K562 (cell line): Measurements from ENCODE around the gene LENEP. TPM values are rescaled to one million over a fixed set of nuclear protein-coding genes. Genes with fewer than 3 reads are reported as not detected.

Source experiments
- ATAC-seq: fragments of 200-7000 bp; cut with Tn5 transposase; 3 replicates; pipeline ENCODE4 v1.9.1; 2020; ENCODE audit warnings: moderate library complexity
- BruUV-seq: library from RNA; stranded (reverse); fragments of 400-500 nt; replicated peaks from 2 replicates; lab custom pipeline; 2021; lab: Mats Ljungman, UMichigan
- CTCF ChIA-PET: fragments of 300-600 bp; formaldehyde crosslinking; extraction: SDS; loops from one replicate; lab custom pipeline; 2021; ENCODE audit warnings: low intra/inter-chr PET ratio; lab: Yijun Ruan, JAX
- POLR2A ChIA-PET: fragments of 300-600, 350-650 bp; sonication (Branson Sonifier 250); formaldehyde crosslinking; extraction: SDS; loops from one replicate; lab custom pipeline; 2021; ENCODE audit warnings: antibody characterized with exemption, inconsistent platforms; lab: Yijun Ruan, JAX
- DNase-seq, 4 experiments: peaks; one replicate each; pipeline versions ENCODE4 v3.0.0 to v3.0.0-alpha.2; 2011 to 2018; ENCODE audit warnings: low spot score in 3 of 4, mixed read lengths in 3 of 4; ENCODE audit errors: extremely low read depth in 1 of 4
- FAIRE-seq: peaks from 2 replicates; lab custom pipeline; 2011; peaks lifted over from hg19 to GRCh38; lab: Jason Lieb, UNC
- H2AFZ ChIP-seq: 2 replicates; pipeline ENCODE4 v1.6.0; 2011; ENCODE audit warnings: low read depth, low read length, control low read depth, inconsistent platforms
- H3K27ac ChIP-seq: fragments of 200-600 bp; 3 replicates; pipeline ENCODE4 v1.8.0; 2011; ENCODE audit warnings: low read depth, mild to moderate bottlenecking, control low read depth, inconsistent platforms, low read length, moderate library complexity, mixed read lengths; ENCODE audit errors: extremely low read depth
- H3K27me3 ChIP-seq, 2 experiments: fragments of 300-600 bp in 1 of 2; 2 replicates in 1 of 2; 3 replicates in 1 of 2; pipeline versions ENCODE4 v1.6.0 to v1.8.0; 2011; ENCODE audit warnings: inconsistent platforms in 2 of 2, low read length in 2 of 2, mild to moderate bottlenecking in 1 of 2, mixed read lengths in 1 of 2, moderate library complexity in 1 of 2; ENCODE audit not compliant: control insufficient read depth in 2 of 2, insufficient read depth in 2 of 2
- H3K36me3 ChIP-seq: fragments of 300-600 bp; 3 replicates; pipeline ENCODE4 v1.8.0; 2011; ENCODE audit warnings: mild to moderate bottlenecking, low read length, inconsistent platforms; ENCODE audit not compliant: control insufficient read depth, insufficient read depth
- H3K4me1 ChIP-seq, 2 experiments: fragments of 200-600 bp in 1 of 2; replicated peaks in 1 of 2; 2 replicates in 1 of 2; 3 replicates in 1 of 2; pipeline versions ENCODE4 v1.5.1 to v1.8.0; 2011; ENCODE audit warnings: inconsistent platforms in 2 of 2, low read length in 2 of 2, mild to moderate bottlenecking in 1 of 2, mixed read lengths in 1 of 2, moderate library complexity in 1 of 2; ENCODE audit not compliant: control insufficient read depth in 2 of 2, insufficient read depth in 2 of 2
- H3K4me2 ChIP-seq: 2 replicates; pipeline ENCODE4 v1.6.1; 2011; ENCODE audit warnings: low read length, control low read depth, inconsistent platforms, mixed read lengths; ENCODE audit not compliant: insufficient read depth
- H3K4me3 ChIP-seq: fragments of 200-600 bp; sonication (generic), shearing (Covaris generic); 2 replicates; pipeline ENCODE4 v1.5.1; 2016; ENCODE audit warnings: control low read depth, inconsistent platforms
- H3K79me2 ChIP-seq: fragments of 200-600 bp; 3 replicates; pipeline ENCODE4 v1.8.0; 2011; ENCODE audit warnings: low read length, inconsistent platforms; ENCODE audit not compliant: control insufficient read depth, insufficient read depth
- H3K9ac ChIP-seq, 2 experiments: 2 replicates each; pipeline versions ENCODE4 v1.6.0 to v1.6.1; 2011; ENCODE audit warnings: low read depth in 2 of 2, low read length in 2 of 2, control low read depth in 1 of 2, inconsistent platforms in 1 of 2, mild to moderate bottlenecking in 1 of 2, mixed read lengths in 1 of 2; ENCODE audit not compliant: insufficient read depth in 1 of 2
- H3K9me1 ChIP-seq: one replicate; pipeline ENCODE4 v1.6.0; 2011; ENCODE audit warnings: inconsistent platforms, mild to moderate bottlenecking, low read length, moderate library complexity; ENCODE audit not compliant: control insufficient read depth, insufficient read depth
- H3K9me3 ChIP-seq: replicated peaks from 2 replicates; pipeline ENCODE4 v1.5.1; 2011; ENCODE audit warnings: low read depth, low read length, inconsistent platforms; ENCODE audit not compliant: control insufficient read depth, insufficient read depth
- H4K20me1 ChIP-seq: replicated peaks from 2 replicates; pipeline ENCODE4 v1.6.1; 2011; ENCODE audit warnings: low read length, inconsistent platforms, mixed read lengths; ENCODE audit not compliant: control insufficient read depth, insufficient read depth
- DDX20 ChIP-seq: fragments of 450-650 bp; IDR thresholded peaks from 2 replicates; pipeline ENCODE4 v1.6.1; 2016; ENCODE audit warnings: missing genetic modification characterization, low read depth, mild to moderate bottlenecking, missing compliant biosample characterization, moderate library complexity
- PRDM10 ChIP-seq: fragments of 450-650 bp; IDR thresholded peaks from 2 replicates; pipeline ENCODE4 v1.6.1; 2018; ENCODE audit not compliant: partially characterized antibody
- SP1 ChIP-seq: sonication (generic); formaldehyde crosslinking; IDR thresholded peaks from 2 replicates; pipeline ENCODE4 v1.8.1; 2022; ENCODE audit warnings: mild to moderate bottlenecking, missing genetic modification reagents
- VEZF1 ChIP-seq: fragments of 200-800 bp; sonication (Bioruptor generic); IDR thresholded peaks from 2 replicates; pipeline ENCODE4 v1.6.1; 2017; ENCODE audit warnings: missing genetic modification characterization, missing compliant biosample characterization
- WGBS: fragments of 100-300 bp; shearing (Covaris generic); methylation state at CpG from one replicate; pipeline ENCODE4 v1.1.6; 2016; ENCODE audit warnings: low coverage, mixed read lengths; ENCODE audit not compliant: insufficient coverage; ENCODE audit errors: missing lambda C conversion rate; 5-methylcytosine and 5-hydroxymethylcytosine counted together
- in situ Hi-C: fragments of 300-500 bp; cut with MboI; formaldehyde crosslinking; loops from 4 replicates; pipeline ENCODE4 v1.15.0; 2018; ENCODE audit warnings: inconsistent platforms, mixed read lengths
- intact Hi-C: fragments of 100-400 bp; cut with micrococcal nuclease; formaldehyde crosslinking; loops from 2 replicates; pipeline ENCODE4 v1.14.2; 2022
- polyA plus RNA-seq, 8 experiments: library from polyadenylated mRNA; depleted of rRNA in 4 of 8; stranded (reverse) in 5 of 8; unstranded in 3 of 8; fragments of >200 nt; fragmentation: Nextera tagmentation in 2 of 8; fragmentation: Illumina TruSeq in 1 of 8; extraction: Ambion mirVana in 2 of 8; extraction: Trizol in 1 of 8; gene quantifications; 2 replicates each; pipeline versions ENCODE4 v1.2.1 to v1.2.3, GENCODE V29; 2011 to 2014; ENCODE audit warnings: inconsistent platforms in 1 of 8, missing spikeins in 1 of 8
- total RNA-seq, 7 experiments: library from RNA; depleted of rRNA in 6 of 7; stranded (reverse); fragments of >200 nt in 6 of 7; fragmentation: Illumina TruSeq in 2 of 7; extraction: Trizol in 2 of 7; gene quantifications; 2 replicates each; pipeline versions ENCODE4 v1.2.1 to v1.2.3, GENCODE V29; 2011 to 2021; ENCODE audit warnings: low replicate concordance in 1 of 7
- TF ChIP-seq, protein P1 (sequence below): fragments of 250-450 bp; sonication (Bioruptor Pico); IDR thresholded peaks from 2 replicates; pipeline ENCODE4 v1.4.0; 2020; ENCODE audit warnings: mild to moderate bottlenecking

Gene LENEP
- total and polyA plus RNA-seq, 9 of the 15 experiments (the other 6 are each of a cell fraction or from before 2014, with no cell fraction given), result 0.23 to 0.87 (median 0.67) TPM; not detected in 5

- DNase-seq, result peak in 1 of 4 experiments; percentile 39
- Histone ChIP-seq H3K9ac (peak overlapping the region in 1 of 2 experiments; percentile 81; a peak in 1 of 4 replicates), H3K9me1 (no peaks in the 10 kb centered on the region), H3K4me3 (no peak overlapping the region), H3K36me3 (no peaks in the 10 kb centered on the region), H3K27me3 (no peaks in the 10 kb centered on the region), H3K4me2 (no peak overlapping the region; the same call in 1 of the 2 replicates), H3K9me3 (no peaks in the 10 kb centered on the region), H2AFZ (0 out of 2 replicates have a peak overlapping the region, but pooled peaks have one; percentile 34), H3K4me1 (peaks cover 28 to 60% of the 10 kb centered on the region in 2 experiments; a peak in 4 of 5 replicates)
- in situ Hi-C loops, result no loop called here
- BruUV-seq, result no TSS peak
- ChIA-PET CTCF (interaction anchor here (0.6 to 1.4 kb wide), 5 partner anchors 38 to 411 kb away, joined by 3 to 4 read pairs (median 3); no protein-coding TSS in a partner anchor), POLR2A (interaction anchor here (0.6 to 1.5 kb wide), 3 partner anchors 7 to 408 kb away, joined by 3 to 7 read pairs (median 4); partner anchors contain the start of gene SHC1)
- TF ChIP-seq, protein P1, sequence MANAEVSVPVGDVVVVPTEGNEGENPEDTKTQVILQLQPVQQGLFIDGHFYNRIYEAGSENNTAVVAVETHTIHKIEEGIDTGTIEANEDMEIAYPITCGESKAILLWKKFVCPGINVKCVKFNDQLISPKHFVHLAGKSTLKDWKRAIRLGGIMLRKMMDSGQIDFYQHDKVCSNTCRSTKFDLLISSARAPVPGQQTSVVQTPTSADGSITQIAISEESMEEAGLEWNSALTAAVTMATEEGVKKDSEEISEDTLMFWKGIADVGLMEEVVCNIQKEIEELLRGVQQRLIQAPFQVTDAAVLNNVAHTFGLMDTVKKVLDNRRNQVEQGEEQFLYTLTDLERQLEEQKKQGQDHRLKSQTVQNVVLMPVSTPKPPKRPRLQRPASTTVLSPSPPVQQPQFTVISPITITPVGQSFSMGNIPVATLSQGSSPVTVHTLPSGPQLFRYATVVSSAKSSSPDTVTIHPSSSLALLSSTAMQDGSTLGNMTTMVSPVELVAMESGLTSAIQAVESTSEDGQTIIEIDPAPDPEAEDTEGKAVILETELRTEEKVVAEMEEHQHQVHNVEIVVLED, result no peak
- TF ChIP-seq DDX20 (tag) (no peak), SP1 (CRISPR knock-in tag) (no peak), PRDM10 (peak; percentile 88), VEZF1 (CRISPR knock-in tag) (0 out of 2 replicates have a peak, but pooled peaks have one; percentile 23)
- TF ChIP-seq, all 486 proteins: peak for 2
- FAIRE-seq (no peak), ATAC-seq (peak; percentile 44)
- 32% methylated on average over 8 of the region's 9 CpGs for WGBS
- Histone ChIP-seq H4K20me1 (0 out of 2 replicates have a peak, but pooled peaks cover 3% of the 10 kb centered on the region), H3K27ac (peak overlapping the region; percentile 44; the same call in 1 of the 3 replicates), H3K79me2 (no peaks in the 10 kb centered on the region)
- intact Hi-C loops, result no loop called here
Measured at GRCh38 chr1:154944401-154945159, 48.8 kb upstream of the LENEP start.
